NCI-H2196 treated with DMSO at 0.1 percent for 48 hours (cell line): ENCODE measurements around the gene OTUB1.

Experiments used
- DNase-seq: peaks from one replicate; lab custom pipeline; 2025; ENCODE audit not compliant: unreplicated experiment; lab: John Stamatoyannopoulos, UW

Gene OTUB1

DNA sequence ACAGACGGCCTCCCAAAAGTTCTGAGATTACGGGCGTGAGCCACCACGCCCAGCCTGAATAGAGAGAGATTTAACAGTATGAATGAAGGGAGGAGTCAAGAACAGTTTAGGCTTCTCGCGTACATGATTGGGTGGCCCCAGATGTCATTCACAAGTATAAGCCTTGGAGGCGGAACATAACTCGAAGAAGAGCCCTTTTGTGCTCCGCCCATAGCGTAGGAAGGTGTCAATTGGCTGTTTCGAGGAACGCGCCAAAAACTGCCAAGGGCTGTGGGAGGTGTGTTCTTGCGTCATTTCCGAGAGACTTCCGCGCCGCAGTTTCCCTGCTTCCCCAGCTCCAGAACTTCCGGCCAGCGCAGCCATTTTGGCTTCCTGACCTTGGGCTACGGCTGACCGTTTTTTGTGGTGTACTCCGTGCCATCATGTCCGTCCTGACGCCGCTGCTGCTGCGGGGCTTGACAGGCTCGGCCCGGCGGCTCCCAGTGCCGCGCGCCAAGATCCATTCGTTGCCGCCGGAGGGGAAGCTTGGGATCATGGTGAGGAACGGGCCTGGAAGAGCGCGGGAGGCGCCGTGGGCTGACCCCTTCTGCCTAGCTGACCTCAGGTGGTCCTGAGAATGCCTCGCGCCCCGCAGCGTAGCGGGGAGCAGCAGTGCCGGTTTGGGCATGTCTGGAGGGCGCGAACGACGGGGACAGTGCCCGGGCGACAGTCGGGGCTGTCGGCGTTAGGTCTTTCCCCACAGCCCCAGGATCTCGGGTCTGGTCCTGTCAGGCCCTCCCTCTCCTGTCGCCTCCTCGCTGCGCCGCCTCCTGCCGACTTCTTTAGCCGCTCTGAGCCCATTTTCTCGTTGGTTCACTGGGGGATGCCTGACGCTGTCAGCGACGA is 11.7 kb upstream of the OTUB1 start, which contains the start of gene COX8A:
Gene COX8A, plus strand, starts transcription at position 362 of the 885 bp plus-strand sequence. Its CDS starts 61 bp downstream, at position 423.
- DNase-seq, result peak; percentile 98

DNA sequence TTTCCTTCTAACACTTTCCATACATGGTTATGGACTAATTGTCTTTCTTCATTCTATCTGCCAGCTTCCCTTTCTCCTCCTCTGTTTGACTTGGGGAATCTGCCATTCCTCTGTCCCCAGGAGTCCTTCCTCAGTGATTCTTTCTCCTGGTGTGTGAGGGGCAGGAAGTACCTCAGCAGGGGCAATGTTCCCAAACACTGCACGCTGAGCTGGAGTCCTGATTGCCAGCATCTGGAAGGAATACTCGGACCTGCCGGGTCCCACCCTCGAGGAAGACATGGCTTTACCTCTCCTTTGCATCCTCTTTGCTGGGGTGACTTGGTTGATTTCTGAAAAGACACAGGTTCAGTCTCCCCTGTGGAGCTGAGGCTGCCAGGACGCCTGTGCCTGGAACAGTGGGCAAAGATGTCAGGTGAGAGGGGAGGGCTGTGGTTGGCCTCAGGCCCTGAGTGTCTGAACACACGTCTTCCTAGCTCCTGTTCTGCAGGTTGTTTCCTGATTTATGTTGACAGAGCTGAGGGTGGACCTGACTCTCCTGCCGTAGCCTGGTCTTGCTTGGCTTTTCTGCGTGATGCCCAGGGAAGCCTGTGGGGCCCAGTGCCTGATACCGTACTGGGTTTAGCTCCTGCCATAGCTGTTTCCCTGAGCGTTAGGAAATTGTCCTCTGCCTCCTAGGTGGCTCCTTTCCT is 7.5 kb upstream of the OTUB1 start:
- DNase-seq, result no peak

DNA sequence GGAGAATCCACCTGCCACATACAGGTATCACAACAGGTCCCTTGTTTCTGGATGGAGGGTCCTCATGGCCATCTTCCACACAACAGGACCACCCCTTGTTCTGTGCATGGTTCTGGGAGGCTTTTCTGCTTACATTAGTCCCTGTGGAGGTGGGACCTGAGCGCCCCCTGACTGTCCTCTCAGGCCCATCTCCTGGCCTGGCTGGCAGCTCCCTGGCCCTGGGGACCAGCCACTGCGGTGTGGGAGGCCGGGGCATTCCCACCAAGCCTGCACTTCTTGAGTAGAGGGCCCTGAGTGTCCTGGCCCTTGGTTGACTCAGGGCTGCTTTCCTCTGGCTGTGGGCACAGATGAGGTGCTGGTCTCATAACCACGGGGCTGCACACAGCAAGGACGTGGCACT is 6.8 kb upstream of the OTUB1 start:
- DNase-seq, result no peak

DNA sequence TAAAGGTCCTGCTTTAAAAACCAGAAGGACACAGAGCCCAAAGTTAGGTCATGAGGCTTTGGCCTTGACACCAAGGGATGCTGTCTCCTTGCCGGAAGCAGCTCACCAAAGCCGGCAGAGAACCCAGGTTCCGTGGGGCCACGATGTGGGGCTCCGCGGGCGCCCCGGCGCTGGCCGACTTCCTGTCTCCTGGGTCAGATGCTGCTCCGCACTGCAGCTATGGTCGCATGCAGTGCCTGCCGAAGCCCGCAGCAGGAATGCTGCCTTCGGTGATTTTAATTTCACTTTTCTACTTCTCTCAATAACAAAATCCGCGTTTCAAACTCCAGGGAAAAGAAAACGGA is 454 bp upstream of the OTUB1 start:
- DNase-seq, result no peak

DNA sequence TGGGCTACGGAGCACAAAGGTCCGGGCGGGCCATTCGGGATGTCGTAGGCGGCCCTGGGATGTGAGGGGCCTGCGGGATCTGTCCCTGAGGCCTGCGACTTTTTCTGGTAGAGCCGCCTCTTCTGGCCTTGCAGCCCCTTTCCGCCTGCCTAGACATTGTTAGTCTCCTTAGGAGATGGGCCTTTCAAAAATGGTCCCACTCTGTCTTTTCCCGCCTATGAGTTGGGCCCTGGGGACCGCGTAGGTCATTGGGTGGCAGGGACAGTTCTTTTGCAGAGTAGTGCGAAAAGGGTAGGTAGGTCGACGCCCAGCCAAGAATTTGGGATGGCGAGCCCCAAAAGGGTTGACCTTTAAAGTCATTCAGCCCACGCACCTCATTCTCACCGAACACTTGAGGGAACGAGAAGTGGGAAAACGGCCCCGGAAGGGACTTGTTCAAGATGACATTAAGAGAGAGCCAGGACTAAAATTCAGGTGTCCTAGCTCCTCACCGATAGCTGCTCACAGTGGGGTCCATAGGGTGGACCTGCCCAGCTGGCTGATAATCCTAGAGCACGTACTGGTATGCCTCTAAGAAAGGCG is 785 bp downstream of the OTUB1 start:
- DNase-seq, result no peak

DNA sequence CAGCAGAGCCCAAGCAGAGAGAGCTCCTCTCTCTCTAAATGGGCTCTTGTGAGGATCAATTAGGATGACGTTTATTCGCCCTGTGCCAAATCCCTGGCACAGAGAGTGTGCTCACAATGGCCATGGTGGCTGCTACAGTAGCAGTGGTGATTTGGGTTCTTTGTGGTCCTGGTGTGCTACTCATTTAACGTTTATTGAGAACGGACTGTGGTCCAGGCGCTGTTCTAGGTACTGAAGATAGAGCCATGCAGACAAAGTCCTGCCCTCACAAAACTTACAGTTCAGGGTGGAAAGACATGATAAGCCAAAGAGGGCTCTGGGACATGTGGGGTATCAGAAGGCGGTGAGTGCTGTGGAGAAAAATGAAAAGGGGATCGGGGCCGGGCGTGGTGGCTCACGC is 5.3 kb downstream of the OTUB1 start:
- DNase-seq, result no peak

DNA sequence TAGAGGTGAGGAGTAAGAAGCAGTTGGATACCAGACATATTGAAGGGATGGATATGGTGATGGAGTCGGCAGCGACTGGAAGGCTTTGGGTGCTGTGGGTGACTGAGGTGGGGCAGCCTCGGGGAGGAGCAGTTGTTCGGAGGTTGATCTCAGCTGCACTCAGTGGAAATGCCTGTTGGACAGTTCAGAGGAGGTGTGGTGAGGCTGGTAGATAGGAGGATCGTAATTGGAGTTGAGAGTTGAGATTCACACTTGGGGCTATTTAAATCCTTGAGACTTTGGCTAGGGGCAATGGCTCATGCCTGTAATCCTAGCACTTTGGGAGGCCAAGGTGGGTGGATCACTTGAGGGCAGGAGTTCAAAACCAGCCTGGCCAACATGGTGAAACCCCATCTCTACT is 6.9 kb downstream of the OTUB1 start:
- no peak for DNase-seq

DNA sequence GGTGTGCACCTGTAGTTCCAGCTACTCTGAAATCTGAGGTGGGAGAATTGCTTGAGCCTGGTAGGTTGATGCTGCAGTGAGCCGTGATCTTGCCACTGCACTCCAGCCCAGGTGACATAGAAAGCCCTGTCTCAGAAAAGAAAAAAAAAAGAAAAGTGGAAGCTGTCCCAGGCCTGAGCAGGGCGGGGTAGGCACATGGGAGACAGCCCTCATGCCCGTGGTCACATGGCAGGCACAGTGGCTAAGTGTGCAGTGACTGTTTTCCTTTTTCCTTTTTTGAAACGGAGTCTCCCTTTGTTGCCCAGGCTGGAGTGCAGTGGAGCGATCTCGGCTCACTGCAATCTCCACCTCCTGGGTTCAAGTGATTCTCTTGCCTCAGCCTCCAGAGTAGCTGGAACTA is 7.8 kb downstream of the OTUB1 start:
- DNase-seq, result no peak

DNA sequence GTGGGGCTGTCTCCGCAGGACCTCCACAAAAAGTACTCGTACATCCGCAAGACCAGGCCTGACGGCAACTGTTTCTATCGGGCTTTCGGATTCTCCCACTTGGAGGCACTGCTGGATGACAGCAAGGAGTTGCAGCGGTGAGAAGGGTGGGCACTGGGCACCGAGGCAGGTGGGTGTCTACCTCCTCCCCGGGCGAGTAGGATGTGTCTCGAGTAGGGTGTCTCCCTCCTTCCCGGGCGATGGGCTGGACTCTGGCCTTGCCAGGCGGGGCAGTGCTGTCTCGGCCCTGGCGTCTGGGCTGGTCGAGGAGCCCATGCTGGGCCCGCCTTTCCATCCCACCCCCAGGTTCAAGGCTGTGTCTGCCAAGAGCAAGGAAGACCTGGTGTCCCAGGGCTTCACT is 10.3 kb downstream of the OTUB1 start:
- DNase-seq, result no peak

DNA sequence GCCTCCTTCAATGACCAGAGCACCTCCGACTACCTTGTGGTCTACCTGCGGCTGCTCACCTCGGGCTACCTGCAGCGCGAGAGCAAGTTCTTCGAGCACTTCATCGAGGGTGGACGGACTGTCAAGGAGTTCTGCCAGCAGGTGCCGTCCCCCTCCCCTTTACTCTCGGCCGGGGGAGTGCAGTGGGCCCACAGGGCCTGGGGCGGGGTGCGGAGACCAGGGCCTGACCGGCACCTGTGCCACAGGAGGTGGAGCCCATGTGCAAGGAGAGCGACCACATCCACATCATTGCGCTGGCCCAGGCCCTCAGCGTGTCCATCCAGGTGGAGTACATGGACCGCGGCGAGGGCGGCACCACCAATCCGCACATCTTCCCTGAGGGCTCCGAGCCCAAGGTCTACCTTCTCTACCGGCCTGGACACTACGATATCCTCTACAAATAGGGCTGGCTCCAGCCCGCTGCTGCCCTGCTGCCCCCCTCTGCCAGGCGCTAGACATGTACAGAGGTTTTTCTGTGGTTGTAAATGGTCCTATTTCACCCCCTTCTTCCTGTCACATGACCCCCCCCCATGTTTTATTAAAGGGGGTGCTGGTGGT is 11.0 kb downstream of the OTUB1 start:
- no peak for DNase-seq

DNA sequence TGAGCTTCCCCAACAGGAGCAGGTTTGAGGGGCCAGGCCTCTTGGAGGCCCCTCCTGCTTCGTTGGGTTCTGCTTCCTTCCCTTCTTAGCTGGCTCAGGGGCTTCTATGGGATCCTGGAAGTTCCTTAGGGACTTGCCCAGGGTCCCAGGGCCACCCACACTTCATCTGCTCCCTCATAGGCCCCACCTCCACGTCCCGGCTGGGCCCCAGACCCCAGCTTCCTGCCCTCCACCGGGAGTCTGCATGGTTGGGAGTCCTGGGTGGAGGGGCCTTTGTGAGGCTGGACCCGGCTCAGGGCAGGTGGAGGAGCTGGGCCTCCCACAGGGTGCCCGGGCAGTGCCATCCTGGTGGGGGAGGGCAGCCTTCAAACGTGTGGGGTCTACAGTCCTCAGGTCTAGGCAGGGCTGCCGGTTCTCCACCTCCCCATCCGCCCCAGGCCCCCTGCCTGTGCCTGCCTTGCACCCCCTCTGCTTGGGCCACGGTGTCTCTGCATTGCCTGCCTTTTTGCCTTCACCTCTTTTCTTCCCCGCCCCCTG is 11.6 kb downstream of the OTUB1 start:
- DNase-seq, result no peak

DNA sequence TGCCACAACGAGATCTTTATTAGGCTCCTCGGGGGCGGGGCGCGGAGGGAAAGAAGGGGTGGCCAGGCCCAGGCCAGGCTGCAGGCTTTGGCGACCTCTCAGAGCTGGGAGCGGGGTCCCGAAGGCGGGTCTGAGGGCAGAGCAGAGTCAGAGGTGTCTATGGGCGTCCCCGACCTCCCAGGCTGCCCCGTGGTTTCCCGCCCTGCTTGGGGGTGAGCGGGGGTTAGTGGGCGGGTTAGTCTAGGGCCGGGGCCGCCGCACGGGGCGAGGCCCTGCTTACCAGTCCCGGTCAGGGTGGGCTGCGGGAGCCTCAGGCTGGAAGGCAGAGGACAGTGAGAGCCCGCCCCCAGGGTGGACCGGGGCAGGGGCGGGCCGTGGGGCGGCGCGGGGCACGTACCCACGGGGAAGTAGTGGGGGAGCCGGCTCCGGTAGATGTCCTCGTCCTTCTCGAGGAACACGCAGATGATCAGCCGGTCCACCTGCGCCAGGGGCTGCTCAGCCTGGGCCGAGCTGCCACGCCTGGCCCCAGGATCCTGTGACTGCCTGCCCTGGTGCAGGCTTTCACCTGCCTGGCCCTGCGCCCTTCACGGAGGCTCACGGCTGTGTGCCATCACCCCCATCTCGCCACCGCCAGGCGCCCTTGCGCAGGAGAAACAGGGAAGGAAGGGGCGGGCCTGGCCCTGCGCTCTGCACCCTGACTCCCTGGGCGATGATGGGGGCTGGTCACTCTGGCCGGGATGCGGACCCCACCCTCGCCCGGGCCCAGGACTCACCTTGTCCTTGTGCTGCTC is 12.5 kb downstream of the OTUB1 start:
- DNase-seq, result peak; percentile 92

DNA sequence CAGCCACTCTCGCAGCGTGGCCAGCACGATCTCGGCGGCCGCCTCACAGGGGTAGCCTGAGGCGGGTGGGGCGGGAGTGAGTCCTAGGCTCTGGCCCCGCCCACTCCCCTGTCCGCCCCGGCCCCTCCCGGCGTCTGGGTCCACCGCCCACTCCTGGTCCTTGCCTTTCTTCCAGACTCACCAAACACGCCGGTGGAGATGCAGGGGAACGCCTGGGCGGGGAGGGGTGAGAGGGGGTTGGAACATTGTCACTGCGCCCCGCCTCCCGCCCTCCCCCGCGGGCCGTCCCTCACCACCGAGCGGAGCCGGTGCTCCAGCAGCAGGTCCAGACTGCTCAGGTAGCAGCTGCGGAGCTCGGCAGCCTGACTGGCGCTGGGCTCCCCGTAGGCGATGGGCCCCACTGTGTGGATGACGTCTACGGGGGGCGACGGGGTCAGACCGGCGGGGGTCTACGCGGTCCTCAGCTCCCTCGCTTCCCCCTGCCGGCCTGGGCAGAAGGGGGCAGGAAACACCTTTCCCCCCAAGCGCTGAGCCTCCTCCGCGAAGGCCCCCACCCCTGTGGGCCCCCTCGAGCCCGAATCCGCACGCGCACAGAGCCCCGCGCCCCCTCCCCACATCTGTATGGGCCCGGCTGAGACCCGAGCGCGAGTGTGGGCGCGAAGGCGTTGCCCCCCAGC is 13.2 kb downstream of the OTUB1 start:
- DNase-seq, result peak; percentile 95

DNA sequence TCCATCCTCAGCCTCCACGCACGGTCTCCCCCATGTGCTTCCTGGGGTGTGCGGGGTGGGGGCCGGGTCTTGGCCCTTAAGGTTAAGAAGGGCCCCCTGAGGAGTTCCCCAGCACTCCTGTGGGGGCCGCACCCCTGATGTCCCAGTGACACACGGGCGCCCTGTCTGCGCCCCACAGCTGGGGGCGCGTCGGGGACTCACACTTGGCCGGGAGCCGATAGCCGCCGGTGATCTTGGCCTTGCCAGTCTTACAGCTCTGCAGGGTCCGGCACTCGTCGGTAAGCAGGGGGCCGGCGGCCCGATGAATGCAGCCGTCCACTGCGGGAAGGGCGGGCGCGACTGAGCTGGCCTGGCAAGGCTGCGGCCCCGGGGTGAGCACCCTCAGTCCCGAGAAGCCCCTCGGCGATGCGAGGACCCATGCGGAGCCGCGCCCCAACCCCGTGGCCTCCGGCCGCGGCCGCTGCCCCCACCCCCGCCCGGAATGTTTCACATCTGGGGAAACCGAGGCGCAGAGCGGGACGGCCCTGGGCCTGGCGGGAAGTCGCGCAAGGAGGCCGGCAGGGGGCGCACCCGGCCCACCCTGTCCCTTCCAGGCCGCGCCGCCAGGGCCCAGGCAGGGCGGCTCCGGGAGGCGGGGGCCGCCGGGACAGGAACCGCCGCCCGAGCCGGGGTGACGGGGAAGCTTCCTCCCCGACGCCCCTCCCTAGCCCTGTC is 13.9 kb downstream of the OTUB1 start:
- no peak for DNase-seq

DNA sequence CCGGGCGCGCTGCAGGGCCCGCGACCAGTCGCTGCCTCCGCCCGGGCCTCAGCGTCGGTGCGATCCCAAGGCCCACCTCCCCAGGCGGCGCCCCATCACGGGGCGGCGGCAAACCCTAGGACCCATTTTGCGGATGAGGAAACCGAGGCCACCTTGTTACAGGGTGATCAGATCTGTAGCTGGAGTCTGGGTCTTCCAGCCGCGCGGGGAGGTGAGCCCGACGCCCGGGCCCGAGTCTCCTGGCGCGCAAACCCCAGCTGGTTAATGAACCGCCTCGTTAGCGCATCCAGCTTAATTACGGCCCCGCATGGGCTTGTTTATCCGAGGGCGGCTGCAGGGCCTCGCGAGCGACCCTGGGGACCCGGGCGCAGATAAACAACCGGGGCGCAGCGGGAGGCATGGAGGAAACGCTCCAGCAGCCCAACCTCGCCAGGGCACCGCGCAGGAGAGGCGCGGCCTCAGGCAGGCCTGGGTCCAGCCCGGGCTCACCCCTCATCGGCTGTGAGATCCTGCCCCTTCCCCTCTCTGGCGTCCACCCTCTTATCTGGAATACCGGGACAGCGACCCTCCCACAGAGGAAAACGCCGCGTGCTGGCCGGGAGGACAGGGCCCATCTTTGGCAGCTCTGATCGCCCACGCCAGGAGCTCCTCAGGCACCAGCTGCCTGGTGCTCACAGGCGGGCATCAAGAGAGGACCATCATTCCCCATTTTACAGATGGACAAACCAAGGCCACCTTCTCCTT is 14.7 kb downstream of the OTUB1 start:
- no peak for DNase-seq

DNA sequence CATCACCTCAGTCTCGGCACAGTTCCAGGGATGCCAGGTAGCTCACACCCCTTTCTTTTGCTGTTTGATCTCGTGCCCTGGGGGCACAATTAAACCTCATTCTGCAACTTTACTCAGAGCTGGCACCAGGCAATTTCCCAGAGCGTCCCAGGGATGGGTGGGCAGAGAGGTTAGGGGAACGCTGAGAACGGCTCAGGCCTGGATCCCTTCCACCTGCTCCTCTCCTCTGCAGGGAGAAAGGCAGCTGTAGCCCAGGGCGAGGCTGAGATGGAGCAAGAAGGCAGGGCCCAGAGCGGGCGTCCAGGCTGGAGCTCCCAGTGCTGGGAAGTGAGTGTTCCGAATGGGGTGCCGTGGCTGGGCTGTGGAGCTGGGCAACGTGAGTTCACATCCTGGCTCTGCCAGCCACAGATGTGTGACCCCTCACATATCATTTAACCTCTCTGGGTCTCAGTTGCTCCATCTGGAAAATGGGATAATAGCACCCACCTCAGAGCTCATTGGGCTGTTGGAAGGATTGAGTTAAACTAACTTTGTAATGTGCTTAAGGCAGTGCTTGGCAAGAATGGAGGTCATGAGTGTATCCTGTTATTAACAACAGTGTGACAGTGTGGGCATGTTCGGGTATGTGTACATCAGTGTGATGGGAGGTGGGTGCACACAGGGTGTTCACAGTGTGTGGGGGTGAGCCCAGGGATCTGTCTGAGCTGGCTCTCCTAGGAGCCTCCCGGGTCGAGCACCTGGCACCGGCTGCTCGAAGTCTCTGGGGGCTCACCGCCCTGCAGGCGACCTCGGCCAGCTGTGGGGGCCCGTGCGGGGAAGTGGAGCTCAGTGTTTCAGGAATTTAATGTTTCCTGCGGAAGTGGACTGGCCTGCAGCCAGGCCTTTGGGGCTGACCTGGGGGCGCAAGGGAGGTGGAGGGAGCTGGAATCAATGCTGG is 15.5 kb downstream of the OTUB1 start:
- DNase-seq, result no peak

DNA sequence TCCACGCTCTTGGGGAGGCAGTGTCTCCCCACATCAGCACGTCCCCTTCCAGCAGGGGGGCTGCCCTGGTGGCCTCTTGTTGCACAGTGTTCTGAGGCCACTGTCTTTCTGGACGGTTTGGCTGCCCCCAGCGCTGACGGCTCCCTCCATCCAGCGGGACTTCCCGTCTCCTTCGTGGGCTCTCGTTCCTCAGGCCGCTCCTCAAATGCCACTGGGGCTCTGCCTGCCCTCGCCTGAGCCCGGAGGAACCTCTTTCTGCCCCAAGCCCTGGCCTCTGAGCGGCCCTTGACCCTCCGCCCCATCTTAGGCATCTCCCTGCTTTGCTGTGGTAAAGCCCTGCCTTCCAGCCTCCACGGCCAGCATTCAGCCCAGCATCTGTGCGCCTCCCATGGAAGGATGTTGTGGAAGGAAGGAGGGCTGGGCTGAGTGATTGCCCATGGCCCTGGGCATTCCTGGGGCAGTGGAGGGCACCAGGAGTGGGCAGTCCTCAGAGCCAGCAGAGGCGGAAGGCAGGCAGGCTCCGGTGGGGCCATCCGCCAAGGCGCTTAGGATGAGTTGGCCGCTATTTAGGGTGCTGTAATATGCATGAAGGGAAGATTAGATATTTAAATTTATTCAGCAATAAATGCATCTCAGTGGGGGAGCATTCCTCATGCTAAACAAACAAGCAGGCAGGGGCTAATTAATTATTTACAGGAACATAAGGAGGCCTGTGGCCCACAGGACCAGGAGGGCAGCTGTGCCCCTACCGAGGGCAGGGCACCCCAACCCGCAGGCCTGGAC is 17.8 kb downstream of the OTUB1 start:
- no peak for DNase-seq
